Stimulated activated CD4-positive, alpha-beta T cell treated with anti-CD3 and anti-CD28 coated beads, Interleukin-1b, Interleukin-23, amount 100 ng/mL, for 48 hours (primary cell): ENCODE data around the gene COL16A1.
A peak's percentile ranks its signal among the peaks of the same experiment; 100 is the strongest.

Experiments
- DNase-seq: peaks from one replicate; pipeline ENCODE4 v3.0.0-alpha.2; 2020

Gene COL16A1

GRCh38 chr1:31644560-31645273 is 59.1 kb downstream of the COL16A1 start, which contains the start of gene PEF1:
PEF1 (minus strand) TSS chr1:31644876; CDS start chr1:31644864, 12 bp downstream.
- peak; percentile 99 for DNase-seq

GRCh38 chr1:31643976-31644559 is 59.7 kb downstream of the COL16A1 start:
- DNase-seq = no peak

GRCh38 chr1:31642897-31643296 is 60.9 kb downstream of the COL16A1 start:
- DNase-seq = no peak

GRCh38 chr1:31642366-31642765 is 61.5 kb downstream of the COL16A1 start:
- DNase-seq = no peak

- no peak for DNase-seq
Observed at GRCh38 chr1:31640964-31641363, 62.9 kb downstream of the COL16A1 start.

GRCh38 chr1:31640179-31640578 is 63.6 kb downstream of the COL16A1 start:
- no peak for DNase-seq

- no peak for DNase-seq
Observed at GRCh38 chr1:31639543-31639942, 64.3 kb downstream of the COL16A1 start.

GRCh38 chr1:31637915-31638673 is 65.7 kb downstream of the COL16A1 start:
- no peak for DNase-seq

- peak; percentile 25 for DNase-seq
Observed at GRCh38 chr1:31633117-31633516, 70.7 kb downstream of the COL16A1 start.

GRCh38 chr1:31632649-31633048 is 71.2 kb downstream of the COL16A1 start:
- DNase-seq = no peak

- no peak for DNase-seq
Observed at GRCh38 chr1:31628931-31629556, 74.8 kb downstream of the COL16A1 start.

- no peak for DNase-seq
Observed at GRCh38 chr1:31627930-31628559, 75.8 kb downstream of the COL16A1 start.

GRCh38 chr1:31627301-31627929 is 76.4 kb downstream of the COL16A1 start:
- no peak for DNase-seq

- DNase-seq = no peak
Observed at GRCh38 chr1:31626223-31627207, 77.3 kb downstream of the COL16A1 start.

- DNase-seq = no peak
Observed at GRCh38 chr1:31625561-31626222, 78.1 kb downstream of the COL16A1 start.

- no peak for DNase-seq
Observed at GRCh38 chr1:31624731-31625514, 78.9 kb downstream of the COL16A1 start.

GRCh38 chr1:31624309-31624708 is 79.5 kb downstream of the COL16A1 start:
- DNase-seq = no peak

- no peak for DNase-seq
Observed at GRCh38 chr1:31623365-31623764, 80.5 kb downstream of the COL16A1 start.

- no peak for DNase-seq
Observed at GRCh38 chr1:31621847-31622730, 81.7 kb downstream of the COL16A1 start.
